ENCODE measurements around the gene FOXO3. TPM values are rescaled to one million over a fixed set of nuclear protein-coding genes. Genes with fewer than 3 reads are reported as not detected.
"Not testable (repeated sequence)": the region's sequence is repeated elsewhere in the genome, so short reads cannot be mapped to it uniquely, and the experiment has no call there.

The FOXO3 gene
- total RNA-seq, 4 donors from 2014 or later: 29.9 to 66.1 (median 59.1) TPM

DNA sequence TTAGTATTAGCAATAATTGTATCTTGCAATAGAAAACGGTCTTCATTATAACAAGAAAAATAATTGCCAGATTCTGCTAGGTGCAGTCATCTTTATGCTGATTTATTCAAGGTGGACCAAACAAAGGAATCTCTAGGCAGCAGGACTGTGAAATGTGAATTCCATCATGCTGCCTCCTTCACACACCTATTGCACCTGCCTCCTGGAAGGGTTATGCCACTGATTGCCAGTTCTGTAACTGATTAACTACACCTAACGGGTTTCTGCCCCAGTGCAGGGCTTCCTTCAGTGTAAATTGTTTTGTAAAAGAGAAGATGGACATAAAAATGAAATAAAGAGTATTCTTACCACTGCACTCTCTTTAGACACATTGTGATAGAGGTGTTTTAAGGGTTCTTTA is 96.1 kb downstream of the FOXO3 start:
- intact Hi-C loops (cut with DNase I; ENCODE audit: low total_unique reads) (loop anchor here (10.0 kb wide), 1 partner anchor 62 kb away; no protein-coding TSS in a partner anchor), in situ Hi-C loops (cut with MboI; ENCODE audit: low pct_ligation_motif_present in 1 of 4, low pct_unique_long_range_greater_than_20kb in 1 of 4, low sequenced_read_pairs in 3 of 4) (loop anchor here in 1 of 4 donors (25.0 kb wide), 1 partner anchor 95 kb away; the partner anchor contains the start of gene FOXO3)
- Histone ChIP-seq H3K4me1 (peaks cover 43 to 85% (median 55%) of the 10 kb centered on the region in 4 donors), H3K27me3 (no peaks in the 10 kb centered on the region), H3K4me3 (no peak overlapping the region), H3K36me3 (no peaks in the 10 kb centered on the region), H3K27ac (peak overlapping the region; percentile 70 to 87 (median 82)), H3K9me3 (no peaks in the 10 kb centered on the region)
- DNase-seq: no peak
- TF ChIP-seq POLR2AphosphoS5 (IDR thresholded peaks at IDR 0.05) (no peak), EP300 (IDR thresholded peaks at IDR 0.05; ENCODE audit: low read depth) (no peak), POLR2A (IDR thresholded peaks at IDR 0.05) (no peak)
- TF ChIP-seq, protein P1, sequence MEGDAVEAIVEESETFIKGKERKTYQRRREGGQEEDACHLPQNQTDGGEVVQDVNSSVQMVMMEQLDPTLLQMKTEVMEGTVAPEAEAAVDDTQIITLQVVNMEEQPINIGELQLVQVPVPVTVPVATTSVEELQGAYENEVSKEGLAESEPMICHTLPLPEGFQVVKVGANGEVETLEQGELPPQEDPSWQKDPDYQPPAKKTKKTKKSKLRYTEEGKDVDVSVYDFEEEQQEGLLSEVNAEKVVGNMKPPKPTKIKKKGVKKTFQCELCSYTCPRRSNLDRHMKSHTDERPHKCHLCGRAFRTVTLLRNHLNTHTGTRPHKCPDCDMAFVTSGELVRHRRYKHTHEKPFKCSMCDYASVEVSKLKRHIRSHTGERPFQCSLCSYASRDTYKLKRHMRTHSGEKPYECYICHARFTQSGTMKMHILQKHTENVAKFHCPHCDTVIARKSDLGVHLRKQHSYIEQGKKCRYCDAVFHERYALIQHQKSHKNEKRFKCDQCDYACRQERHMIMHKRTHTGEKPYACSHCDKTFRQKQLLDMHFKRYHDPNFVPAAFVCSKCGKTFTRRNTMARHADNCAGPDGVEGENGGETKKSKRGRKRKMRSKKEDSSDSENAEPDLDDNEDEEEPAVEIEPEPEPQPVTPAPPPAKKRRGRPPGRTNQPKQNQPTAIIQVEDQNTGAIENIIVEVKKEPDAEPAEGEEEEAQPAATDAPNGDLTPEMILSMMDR (IDR thresholded peaks at IDR 0.05): no peak
- WGBS, 2 donors (ENCODE audit: low coverage in 1 of 2): 42 to 51% methylated on average over 2 of the region's 2 CpGs

DNA sequence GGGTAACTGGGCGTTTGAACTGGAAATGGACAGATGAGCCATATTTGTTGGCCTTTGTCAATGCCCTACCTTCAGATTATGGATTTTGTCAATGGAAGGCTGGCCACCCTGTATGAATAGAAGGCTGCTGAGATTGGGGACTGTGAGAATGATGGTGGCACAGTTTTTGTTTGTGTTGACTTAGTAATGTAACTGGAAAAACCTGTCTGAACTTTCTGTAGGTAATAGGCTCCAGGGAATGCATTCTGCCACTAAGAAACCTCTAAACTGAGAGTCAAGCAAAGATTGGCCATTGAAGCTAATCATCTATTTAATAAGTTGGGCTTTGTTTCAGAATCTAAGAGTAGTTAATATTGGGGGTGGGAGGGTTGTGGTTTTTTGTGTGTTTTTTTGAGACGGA is 97.5 kb downstream of the FOXO3 start:
- in situ Hi-C loops (cut with MboI; ENCODE audit: low pct_ligation_motif_present in 1 of 4, low pct_unique_long_range_greater_than_20kb in 1 of 4, low sequenced_read_pairs in 3 of 4): loop anchor here in 1 of 4 donors (25.0 kb wide), 1 partner anchor 96 kb away; the partner anchor contains the start of gene FOXO3
- H3K4me3 ChIP-seq: no peak overlapping the region
- intact Hi-C loops (cut with DNase I; ENCODE audit: low total_unique reads): loop anchor here (2.0 to 10.0 kb wide), 2 partner anchors 63 to 99 kb away; no protein-coding TSS in a partner anchor
- WGBS, 2 donors (ENCODE audit: low coverage in 1 of 2): 90 to 100% methylated on average over 2 of the region's 2 CpGs
- TF ChIP-seq EP300 (IDR thresholded peaks at IDR 0.05; ENCODE audit: low read depth): no peak
- peaks cover 41 to 76% (median 52%) of the 10 kb centered on the region in 4 donors for H3K4me1 ChIP-seq
- no peaks in the 10 kb centered on the region for H3K27me3 ChIP-seq
- H3K36me3 ChIP-seq: no peaks in the 10 kb centered on the region
- peak overlapping the region in 1 of 4 donors; percentile 87 for H3K27ac ChIP-seq
- no peak for DNase-seq
- H3K9me3 ChIP-seq: no peaks in the 10 kb centered on the region

GRCh38 chr6:108658785-108659184 is 98.1 kb downstream of the FOXO3 start:
- DNase-seq, H3K36me3 ChIP-seq, H3K27ac ChIP-seq, H3K4me3 ChIP-seq, H3K9me3 ChIP-seq, H3K27me3 ChIP-seq: not testable (repeated sequence)
- in situ Hi-C loops (cut with MboI; ENCODE audit: low pct_ligation_motif_present in 1 of 4, low pct_unique_long_range_greater_than_20kb in 1 of 4, low sequenced_read_pairs in 3 of 4): loop anchor here in 1 of 4 donors (25.0 kb wide), 1 partner anchor 96 kb away; the partner anchor contains the start of gene FOXO3
- intact Hi-C loops (cut with DNase I; ENCODE audit: low total_unique reads): loop anchor here (2.0 to 10.0 kb wide), 2 partner anchors 64 to 100 kb away; no protein-coding TSS in a partner anchor
- 88 to 98% methylated on average over 1 to 4 of the region's 4 CpGs for WGBS, 2 donors (ENCODE audit: low coverage in 1 of 2)
- H3K4me1 ChIP-seq: peaks cover 35 to 70% (median 49%) of the 10 kb centered on the region in 4 donors

GRCh38 chr6:108660251-108660650 is 99.5 kb downstream of the FOXO3 start:
- no peaks in the 10 kb centered on the region for H3K27me3 ChIP-seq
- H3K36me3 ChIP-seq: peaks cover 0 to 11% (median 2%) of the 10 kb centered on the region in 4 donors
- in situ Hi-C loops (cut with MboI; ENCODE audit: low pct_ligation_motif_present in 1 of 4, low pct_unique_long_range_greater_than_20kb in 1 of 4, low sequenced_read_pairs in 3 of 4) (loop anchor here in 1 of 4 donors (25.0 kb wide), 1 partner anchor 98 kb away; the partner anchor contains the start of gene FOXO3), intact Hi-C loops (cut with DNase I; ENCODE audit: low total_unique reads) (no loop called here)
- H3K9me3 ChIP-seq: no peaks in the 10 kb centered on the region
- H3K4me1 ChIP-seq: peaks cover 29 to 57% (median 40%) of the 10 kb centered on the region in 4 donors
- H3K4me3 ChIP-seq: no peak overlapping the region
- WGBS, 2 donors (ENCODE audit: low coverage in 1 of 2): 71 to 81% methylated on average over 3 to 4 of the region's 4 CpGs
- peak overlapping the region in 1 of 4 donors; percentile 54 for H3K27ac ChIP-seq
- TF ChIP-seq, protein P1 (IDR thresholded peaks at IDR 0.05): no peak
- TF ChIP-seq POLR2AphosphoS5 (IDR thresholded peaks at IDR 0.05) (no peak), EP300 (IDR thresholded peaks at IDR 0.05; ENCODE audit: low read depth) (no peak), POLR2A (IDR thresholded peaks at IDR 0.05) (no peak)
- no peak for DNase-seq

- peaks cover 0 to 14% (median 4%) of the 10 kb centered on the region in 4 donors for H3K36me3 ChIP-seq
- no peaks in the 10 kb centered on the region for H3K27me3 ChIP-seq
- DNase-seq: no peak
- intact Hi-C loops (cut with DNase I; ENCODE audit: low total_unique reads) (no loop called here), in situ Hi-C loops (cut with MboI; ENCODE audit: low pct_ligation_motif_present in 1 of 4, low pct_unique_long_range_greater_than_20kb in 1 of 4, low sequenced_read_pairs in 3 of 4) (loop anchor here in 1 of 4 donors (25.0 kb wide), 1 partner anchor 99 kb away; the partner anchor contains the start of gene FOXO3)
- TF ChIP-seq POLR2AphosphoS5 (IDR thresholded peaks at IDR 0.05) (peak in 2 of 3 donors; percentile 25 to 45), POLR2A (IDR thresholded peaks at IDR 0.05) (no peak)
- H3K9me3 ChIP-seq: no peaks in the 10 kb centered on the region
- H3K4me3 ChIP-seq: no peak overlapping the region
- peak overlapping the region; percentile 8 to 54 (median 14) for H3K27ac ChIP-seq
- peaks cover 23 to 45% (median 29%) of the 10 kb centered on the region in 4 donors for H3K4me1 ChIP-seq
- 56 to 80% methylated on average over 1 of the region's 1 CpG for WGBS, 2 donors (ENCODE audit: low coverage in 1 of 2)
These were observed 100.7 kb downstream of the FOXO3 start for GRCh38 chr6:108661430-108661829.
